ENCODE measurements around the gene SLC12A7.
"Not testable (repeated sequence)": the region's sequence is repeated elsewhere in the genome, so short reads cannot be mapped to it uniquely, and the experiment has no call there.

Gene SLC12A7

DNA sequence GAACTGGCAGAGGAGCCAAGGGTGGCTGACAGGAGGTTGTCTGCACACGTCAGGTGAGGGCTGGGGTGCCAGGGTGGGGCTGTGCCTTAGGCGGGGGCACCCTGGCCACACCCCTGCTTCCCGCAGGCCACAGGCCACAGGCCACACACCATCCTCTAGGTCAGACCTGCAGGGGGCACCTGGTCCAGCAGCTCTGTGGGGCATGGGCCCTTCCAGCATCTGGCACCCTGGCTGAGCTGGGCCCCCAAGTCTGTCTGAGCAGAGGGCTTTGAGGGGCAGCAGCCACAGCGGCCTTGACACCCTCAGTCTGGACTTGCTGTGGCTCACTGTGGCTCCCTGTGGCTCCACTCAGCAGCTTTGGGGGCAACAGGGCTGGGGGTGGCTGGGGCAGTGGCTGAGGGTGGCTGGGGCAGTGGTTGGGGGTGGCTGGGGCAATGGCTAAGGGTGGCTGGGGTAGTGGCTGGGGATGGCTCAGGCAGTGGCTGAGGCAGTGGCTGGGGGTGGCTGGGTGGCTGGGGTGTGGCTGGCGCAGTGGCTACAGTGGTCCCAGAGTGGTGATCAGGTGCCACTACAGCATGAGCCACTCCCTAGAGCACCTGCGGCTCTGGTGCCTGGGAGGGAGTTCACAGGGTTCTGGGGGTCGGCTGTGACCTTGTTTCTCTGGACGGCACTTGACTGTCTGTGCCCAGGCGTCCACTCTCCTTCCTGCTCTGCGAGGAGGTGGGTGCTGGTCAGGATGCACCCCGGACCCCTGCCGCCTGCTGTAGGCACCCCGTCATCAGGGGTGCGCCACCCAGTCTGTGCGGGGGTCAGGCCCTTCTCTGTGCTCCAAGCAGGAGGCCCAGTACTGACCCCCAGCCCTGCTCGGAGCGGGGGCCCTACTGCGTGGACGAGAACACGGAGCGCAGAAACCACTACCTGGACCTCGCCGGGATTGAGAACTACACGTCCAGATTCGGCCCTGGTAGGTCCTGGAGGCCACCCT, 76.2 kb downstream of the SLC12A7 start:
- no peak for DNase-seq (ENCODE audit: low spot score)

DNA sequence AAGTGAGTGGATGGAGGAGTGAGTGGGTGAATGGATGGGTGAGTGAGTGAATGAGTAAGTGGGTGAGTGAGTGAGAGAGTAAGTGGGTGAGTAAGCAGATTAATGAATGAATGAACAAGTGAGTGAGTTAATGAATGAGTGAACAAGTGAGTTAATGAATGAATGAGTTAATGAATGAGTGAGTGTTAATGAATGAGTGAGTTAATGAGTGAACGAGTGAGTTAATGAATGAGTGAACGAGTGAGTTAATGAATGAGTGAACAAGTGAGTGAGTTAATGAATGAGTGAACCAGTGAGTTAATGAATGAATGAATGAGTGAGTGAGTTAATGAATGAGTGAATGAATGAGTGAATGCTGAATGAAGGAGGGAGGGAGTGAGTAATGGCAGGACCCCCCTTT, 76.9 kb downstream of the SLC12A7 start:
- DNase-seq (ENCODE audit: low spot score) = no peak

DNA sequence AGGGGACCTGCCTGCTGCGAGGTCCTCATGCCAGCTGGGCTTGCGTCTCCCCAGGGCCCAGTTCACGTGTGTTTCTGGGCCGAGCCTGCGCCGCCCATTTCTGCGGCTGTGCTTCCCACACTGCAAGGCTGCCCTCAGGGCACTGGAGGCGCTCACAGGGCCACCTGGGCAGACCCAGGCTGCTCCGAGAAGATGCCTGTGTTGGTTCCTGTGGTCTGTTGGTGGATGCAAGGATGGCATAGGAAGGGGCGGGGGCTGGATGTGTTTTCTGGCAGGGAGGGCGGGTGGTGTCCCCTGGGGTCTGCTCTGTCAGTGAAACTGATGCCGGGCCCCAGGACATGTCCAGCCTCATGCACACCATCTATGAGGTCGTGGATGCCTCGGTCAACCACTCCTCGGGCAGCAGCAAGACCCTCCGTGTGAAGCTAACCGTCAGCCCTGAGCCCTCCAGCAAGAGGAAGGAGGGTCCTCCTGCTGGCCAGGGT, 77.4 kb downstream of the SLC12A7 start:
- DNase-seq (ENCODE audit: low spot score) = no peak

DNA sequence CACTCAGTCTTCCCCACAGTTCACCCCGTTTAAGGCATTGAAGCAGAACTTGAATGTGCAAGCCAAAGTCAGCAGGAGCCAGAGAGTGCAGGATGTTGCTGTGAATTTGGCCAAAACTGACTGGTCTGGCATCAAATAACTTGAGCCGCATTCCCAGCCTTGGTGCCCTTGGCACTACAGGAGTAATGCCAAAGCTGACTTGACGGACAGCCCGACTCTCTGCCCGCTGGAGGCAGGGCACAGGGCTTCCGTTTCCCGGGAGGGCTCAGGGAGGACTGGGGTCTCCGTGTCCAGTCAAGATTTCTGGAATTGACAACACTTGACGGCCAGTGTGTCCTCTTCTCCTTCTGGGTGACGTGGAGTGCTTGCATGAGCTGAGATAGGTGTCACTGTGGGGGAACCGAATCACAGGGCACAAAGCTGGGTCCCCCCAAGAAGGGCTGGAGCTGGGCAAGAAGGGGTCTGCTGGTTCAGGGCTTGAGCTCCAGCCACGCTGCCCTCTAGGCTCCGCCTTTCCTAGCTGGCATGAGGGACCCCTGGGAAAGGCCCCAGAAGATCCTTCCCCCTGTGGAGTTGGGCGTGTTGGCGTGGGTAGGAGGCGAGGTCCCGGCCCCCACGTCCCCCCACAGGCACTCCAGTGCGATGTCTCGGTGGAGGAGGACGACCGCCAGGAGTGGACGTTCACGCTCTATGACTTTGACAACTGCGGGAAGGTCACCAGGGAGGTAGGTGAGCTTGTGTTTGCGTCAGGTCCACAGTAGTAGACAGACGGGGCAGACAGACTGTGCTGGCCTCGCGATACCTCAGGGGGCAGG, 78.0 kb downstream of the SLC12A7 start:
- no peak for DNase-seq (ENCODE audit: low spot score)

DNA sequence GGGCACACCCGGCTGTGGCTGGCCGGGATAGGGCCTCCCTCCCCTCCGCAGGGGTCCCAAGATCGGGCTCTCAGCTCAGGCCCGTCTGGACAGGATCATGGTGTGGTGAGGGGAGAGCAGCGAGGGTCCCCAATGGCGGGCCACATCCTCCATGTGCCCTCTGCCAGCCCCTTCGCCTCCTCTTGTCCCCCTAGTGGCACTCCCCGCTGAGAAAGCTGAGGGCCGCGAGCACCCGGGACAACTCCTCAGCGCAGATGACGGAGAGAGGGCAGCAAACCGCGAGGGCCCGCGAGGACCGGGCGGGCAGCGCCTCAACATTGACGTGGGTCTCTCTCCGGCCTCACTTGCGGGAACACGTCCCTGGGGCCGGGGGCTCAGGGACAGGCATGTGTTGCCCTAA, 78.7 kb downstream of the SLC12A7 start:
- no peak for DNase-seq (ENCODE audit: low spot score)

DNA sequence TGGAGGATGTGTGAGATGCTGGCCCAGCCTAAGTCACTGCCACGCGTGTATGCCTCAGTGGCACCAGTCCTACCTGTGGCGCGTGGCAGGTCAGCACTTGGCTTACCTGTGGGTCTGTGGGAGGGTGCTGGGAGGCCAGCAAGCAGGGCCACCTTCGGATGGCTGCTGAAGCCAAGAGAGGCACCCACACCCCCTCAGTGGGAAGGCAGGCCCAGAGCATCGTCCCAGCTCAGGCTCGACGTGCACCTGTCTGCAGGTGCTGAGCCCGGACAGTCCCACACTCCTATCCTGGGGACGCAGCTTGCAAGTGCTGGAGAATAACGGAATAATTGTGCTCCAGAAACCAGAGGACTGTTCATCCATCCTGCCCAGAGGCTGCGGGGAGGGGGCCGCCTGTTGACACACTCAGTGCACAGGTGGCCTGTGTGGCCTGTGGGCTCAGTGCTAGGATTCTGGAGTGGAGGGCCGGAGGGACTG, 79.3 kb downstream of the SLC12A7 start:
- no peak for DNase-seq (ENCODE audit: low spot score)

DNA sequence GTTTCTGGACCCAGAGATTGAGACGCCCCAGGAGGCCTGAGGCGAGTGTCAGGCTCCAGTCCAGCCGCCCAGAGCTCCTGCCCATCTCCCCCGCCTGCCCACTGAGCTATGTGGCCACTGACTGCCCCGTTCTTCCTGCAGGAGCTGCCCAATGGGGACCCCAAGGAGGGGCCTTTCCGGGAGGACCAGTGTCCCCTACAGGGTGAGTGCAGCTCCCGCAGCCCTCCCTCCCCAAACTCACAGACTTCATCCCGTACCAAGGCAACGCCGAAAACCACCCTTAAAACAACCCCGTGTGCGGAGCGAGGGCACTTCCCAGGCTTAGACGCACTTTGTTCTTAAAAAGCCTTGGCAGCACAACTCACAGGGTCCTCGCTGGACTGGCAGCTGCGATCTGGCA, 79.9 kb downstream of the SLC12A7 start:
- no peak for DNase-seq (ENCODE audit: low spot score)

DNA sequence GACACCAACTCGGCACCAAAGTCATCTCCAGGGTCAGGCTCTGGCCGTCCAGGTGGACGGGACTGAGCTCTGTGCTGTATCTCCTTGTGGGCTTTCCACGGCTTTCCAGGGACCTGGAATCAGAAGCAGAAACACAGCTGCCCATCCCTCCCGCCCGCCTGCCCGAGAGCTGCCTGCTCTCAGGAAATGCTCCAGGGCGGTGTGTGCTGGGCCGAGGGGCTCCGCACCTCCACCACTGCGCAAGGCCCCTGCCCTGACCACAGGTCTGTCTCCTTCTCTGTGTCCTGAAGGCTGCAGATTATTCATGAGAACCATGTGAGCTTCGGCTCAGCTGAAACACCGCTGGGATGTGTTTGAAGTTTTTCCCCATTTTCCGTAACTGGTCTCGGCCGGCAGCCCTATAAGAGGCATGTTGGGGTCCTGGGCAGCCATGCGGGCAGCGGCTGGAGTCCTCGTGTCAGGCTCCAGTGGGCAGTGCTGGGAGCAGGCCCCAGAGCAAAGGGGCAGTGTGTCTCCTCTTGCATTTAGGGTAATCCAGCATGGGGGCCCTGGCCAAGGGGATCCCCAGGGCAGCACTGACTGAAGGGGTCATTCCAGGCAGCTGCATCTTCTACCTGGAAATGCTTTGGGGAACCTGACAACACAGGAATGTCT, 80.4 kb downstream of the SLC12A7 start:
- DNase-seq (ENCODE audit: low spot score) = no peak

DNA sequence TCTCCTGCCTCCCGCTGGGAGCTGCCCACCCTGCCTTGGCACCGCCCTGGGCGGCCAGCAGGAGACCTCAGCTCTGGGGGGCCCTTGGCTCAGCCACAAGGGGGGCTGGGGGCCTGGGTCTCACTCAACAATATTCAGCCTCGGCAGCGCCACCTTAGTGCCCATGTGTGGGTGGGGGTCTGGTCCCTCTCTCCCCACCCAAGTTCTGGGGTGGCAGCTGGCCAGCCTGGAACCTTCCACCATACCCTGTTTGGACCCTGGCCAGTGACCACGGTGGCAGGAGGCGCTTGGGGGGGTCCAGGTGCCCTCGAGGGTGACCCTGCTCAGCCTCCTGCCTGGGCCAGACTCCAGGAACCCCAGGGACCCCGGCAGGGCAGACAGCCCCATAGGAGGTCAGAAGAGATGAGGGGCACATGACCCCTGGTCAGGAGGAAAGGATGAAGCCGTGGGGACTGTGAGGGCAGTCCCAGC, 81.0 kb downstream of the SLC12A7 start:
- DNase-seq (ENCODE audit: low spot score) = no peak

DNA sequence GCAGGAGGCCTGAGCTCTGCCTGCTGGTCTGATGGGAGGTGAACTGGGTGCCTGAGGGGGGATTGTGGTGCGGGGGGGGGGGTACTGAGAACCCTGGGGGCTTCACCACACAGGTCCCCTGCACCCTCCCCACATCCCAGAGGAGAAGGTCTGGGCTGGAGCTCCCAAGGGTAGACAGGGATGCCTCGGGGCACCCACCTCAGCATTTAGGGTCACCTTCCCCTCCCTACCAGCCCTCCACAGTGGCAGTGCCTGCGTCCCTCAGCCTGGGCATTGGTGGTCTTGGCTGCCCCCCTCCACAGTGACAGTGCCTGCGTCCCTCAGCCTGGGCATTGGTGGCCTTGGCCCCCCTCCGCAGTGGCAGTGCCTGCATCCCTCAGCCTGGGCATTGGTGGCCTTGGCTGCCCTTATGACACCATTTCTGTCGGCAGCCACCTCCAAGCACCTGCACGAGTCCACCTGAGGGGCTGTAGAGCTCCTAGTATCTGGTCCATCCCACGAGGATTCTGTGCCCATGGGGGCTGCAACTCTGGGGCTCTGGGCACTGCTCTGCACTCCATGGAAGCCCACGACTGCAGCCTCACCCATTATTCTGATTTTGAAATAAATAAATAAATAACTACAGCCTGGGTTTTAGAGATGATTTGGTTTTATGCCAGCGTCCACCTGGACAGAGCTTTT, 81.8 kb downstream of the SLC12A7 start:
- no peak for DNase-seq (ENCODE audit: low spot score)

DNA sequence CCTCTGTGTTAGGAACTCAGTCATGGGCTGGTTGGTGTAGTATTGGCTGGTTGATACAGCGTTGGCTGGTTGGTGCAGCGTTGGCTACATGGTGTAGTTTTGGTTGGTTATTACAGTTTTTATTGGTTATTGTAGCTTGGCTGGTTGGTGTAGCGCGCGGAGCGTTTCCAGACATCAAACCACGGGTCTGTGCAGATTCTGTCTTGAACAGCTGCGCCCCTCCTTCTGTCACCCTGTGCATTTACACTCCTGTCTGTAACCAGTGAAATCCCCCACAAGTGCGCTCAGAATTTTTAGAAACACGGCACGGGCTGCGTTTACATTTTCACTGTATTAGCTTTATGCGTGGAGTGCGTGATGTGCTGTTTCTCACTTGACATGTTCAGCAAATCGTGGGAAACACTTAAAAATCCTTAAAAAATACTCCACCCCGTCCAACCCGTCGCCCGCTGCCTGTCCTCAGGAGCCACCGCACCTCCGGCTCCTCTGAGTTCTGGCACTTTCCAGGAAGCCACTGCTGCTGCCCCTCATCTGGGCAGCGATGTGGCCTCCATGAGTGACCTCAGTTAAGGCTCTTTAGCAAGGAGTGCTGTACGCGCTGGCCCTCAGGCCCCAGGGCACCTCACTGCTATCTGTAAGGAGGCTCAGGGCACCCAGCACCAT, 82.5 kb downstream of the SLC12A7 start:
- DNase-seq (ENCODE audit: low spot score) = no peak

DNA sequence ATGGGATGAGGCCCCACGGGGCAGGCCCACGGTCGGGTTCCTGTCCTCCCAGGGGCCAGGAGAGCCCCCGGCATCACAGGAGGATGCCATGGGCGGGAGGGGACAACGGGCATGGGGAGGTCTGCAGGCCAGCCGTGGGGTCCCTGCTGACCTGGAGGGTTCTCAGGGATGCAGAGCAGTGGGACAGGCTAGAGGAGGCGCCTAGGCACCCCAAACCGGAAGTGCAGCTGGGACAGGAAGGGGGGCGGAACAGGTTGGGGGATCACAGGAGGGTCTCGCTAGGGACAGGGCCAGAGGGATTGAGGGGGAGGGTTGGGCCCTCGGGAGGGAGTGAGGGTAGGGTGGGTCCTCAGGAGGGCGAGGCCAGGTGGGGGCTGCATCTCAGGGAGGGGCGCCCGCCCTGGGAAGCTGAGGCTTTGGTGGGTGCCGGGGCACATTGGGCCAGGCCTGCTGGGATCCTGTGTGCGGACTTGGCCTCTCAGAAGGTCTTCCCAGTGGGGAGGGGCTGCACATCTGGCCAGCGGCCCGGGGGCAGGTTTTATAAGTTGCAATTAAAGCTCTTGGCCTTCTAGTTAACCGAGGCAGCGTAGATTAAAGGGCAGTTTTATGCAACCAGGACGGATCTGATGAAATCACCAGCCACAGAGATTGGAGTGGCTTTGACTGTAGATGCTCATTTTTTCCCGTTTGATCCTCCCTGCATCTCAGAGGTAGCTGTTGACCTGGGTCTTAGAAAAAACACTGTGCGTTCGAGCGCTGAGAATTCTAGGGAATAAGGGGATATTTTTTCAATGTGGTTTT, 83.2 kb downstream of the SLC12A7 start:
- DNase-seq (ENCODE audit: low spot score) = no peak

DNA sequence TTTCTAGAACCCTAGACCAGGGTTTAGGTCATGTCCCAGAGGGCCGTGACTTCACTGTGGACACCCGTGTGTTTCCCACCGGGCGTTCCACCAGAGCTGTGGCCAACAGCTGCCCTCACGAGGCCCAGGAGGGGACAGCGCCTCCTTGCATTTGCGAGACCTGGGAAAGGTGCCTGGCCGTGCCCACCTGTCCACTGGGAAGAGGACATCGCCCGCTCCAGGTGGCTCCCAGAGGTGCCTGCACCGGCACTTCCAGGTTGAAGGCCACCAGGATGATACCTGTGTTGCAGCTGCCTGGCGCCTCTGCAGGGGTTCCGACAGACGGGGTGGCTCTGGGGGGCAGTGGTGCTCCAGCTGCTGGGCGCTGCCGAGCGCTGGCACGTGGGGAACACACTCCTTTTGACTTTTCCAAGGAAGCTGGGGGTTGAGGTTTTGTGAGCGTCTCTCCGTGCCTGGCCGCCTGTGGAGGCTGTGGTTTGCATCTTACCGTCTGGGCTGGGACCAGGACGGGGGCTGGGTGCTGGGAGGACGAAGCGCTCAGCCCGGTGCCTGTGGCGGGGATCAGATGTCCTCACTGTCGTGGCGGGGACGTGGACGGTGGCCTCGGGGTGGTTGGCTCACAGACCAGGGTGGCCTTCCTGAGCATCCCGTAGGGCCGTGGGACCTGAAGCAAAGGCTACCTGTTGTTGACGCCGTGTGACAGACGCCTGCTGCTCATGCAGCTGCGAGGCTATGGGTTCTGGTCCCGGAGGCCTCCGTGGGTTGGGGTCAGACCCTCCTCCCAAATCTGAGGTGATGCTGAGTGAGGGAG, 84.0 kb downstream of the SLC12A7 start:
- DNase-seq (ENCODE audit: low spot score) = no peak

DNA sequence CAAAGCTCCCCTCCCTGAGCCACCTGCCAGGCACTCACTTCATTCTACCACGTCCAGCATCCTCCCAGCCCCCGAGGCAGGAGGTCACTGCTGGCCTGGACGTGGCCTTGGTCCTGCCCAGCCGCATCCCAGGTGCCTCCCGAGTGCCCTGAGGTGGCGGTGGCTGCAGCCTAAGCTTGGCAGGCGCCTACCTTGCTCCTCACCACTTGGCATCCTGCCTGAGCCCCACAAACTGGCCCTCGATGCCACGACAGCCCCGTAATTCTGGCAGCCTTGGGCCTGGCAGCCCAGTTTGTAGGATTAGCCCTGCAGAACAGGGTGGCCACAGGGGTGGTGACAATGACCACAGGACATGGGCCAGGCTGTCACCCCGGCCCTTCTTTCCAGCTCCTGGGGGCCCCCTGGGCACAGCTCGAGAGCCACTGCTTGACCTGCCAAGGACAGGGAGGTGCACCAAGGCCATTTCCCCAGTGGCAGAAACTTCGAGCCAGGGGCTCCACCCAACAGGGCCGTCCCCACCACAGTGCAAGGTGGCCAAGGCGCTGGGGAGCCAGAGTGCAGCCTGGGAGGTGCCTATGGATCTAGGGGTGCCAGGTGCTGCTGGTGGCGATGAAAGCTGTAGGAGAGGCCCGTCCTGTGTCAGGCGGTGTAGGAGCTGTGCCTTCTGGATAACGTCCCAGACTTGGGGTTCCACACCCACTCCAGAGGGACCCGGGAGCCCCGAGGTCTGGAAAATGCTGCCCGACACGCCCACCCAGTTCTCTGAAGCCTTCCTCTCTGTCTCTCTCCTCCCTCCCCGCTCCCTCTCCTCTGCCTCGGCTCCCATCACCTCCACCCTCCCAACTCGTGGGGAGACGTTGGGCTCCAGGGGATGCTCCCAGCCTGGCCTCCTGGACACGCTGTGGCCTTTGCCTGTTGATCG, 84.9 kb downstream of the SLC12A7 start:
- no peak for DNase-seq (ENCODE audit: low spot score)

DNA sequence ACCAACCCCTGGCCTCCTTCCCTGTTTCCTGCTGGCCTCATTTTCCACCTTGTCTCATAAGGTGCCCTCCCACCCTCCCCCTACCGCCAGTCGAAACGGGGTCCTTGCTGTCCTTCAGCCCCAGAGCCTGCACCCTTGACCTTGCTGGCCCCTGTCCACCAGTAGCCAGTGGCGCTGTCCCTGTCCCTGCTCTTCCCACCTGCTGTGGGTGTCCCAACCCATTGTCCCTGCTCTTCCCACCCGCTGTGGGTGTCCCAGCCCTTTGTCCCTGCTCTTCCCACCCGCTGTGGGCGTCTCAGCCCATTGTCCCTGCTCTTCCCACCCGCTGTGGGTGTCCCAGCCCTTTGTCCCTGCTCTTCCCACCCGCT, 89.9 kb downstream of the SLC12A7 start:
- not testable (repeated sequence) for DNase-seq (ENCODE audit: low spot score)

DNA sequence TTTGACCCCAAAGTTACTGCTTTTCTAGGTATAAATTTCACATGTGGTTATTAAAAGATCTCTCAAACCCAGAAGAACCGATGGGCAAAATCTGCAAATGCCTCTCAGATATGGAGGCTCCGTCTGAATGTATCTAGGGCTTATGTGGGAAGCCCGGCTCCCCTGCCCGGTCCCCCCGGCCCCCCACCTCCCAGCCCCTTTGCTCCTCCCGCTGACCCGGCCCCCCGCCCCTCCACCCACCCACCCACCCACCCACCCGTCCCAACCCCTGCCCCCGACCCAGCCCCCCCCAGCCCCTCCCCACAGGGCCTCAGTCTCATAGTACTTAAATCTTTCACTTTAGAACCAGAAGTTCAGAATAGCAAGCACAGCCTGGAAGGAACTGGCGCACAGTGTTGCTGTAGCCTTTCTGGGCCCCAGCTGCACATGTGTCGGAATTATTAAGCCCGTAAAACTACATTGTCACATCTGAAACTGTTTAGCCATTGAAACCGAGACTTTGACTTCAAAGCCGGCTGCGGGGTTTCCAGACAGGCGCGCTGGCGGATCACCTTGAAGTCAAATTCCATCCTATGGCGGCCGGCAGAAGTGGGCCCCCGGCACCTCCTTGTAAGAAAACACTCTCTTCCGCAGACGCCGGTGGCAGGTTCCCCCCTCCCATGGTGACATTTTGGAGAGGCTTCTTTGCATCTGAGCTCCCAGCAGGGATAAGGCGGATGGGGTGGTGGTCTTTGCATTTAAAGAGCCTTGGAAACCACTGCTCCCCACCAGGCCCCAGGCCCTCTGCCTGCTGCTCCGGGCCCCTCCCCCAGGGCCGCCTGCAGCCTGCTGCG, 90.5 kb downstream of the SLC12A7 start:
- DNase-seq (ENCODE audit: low spot score) = peak; percentile 37

DNA sequence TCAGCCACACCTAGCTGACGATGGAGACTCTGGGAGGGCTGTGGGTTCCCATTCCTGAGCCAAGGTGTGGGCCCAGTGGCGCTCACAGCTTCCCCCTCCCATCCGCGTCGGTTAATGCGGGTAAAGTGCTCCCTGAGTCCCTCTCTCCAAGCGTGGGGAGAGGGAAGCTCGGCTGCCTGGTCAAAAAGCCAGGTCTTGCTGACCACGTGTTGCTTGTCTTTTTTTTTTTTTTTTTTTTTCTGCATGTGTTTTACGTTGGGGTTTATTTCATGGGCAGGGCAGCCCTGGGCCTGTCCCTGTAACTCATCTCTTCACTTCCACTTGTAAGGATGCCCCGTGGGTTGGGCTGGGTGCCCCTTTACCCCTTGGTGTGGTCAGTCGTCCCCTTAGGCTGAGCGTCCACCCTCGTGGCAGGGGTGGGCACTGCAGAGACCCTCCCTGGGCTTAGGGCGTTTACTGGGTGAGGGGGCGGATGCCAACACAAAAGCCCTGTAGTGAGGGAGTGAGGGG, 91.4 kb downstream of the SLC12A7 start:
- DNase-seq (ENCODE audit: low spot score) = no peak

Measured in NAMALWA (cell line).